GM12872 (cell line): Measurements from ENCODE around the gene IL1RAPL1.

Experiments used
- CTCF ChIP-seq: IDR thresholded peaks from 3 replicates; pipeline ENCODE4 v1.5.1; 2011; ENCODE audit warnings: low read depth, mild to moderate bottlenecking, low read length, moderate library complexity; ENCODE audit not compliant: insufficient read depth

IL1RAPL1 gene

GRCh38 chrX:29065477-29065876 lies 478.2 kb downstream of the IL1RAPL1 start:
- TF ChIP-seq CTCF = no peak

- TF ChIP-seq CTCF = no peak
These were observed 479.3 kb downstream of the IL1RAPL1 start for GRCh38 chrX:29066516-29066915.

- TF ChIP-seq CTCF = no peak
These were observed 480.1 kb downstream of the IL1RAPL1 start for GRCh38 chrX:29067351-29067750.

GRCh38 chrX:29071525-29072320 lies 484.5 kb downstream of the IL1RAPL1 start:
- no peak for TF ChIP-seq CTCF

GRCh38 chrX:29082558-29082957 lies 495.3 kb downstream of the IL1RAPL1 start:
- no peak for TF ChIP-seq CTCF

GRCh38 chrX:29083823-29084222 lies 496.6 kb downstream of the IL1RAPL1 start:
- no peak for TF ChIP-seq CTCF

GRCh38 chrX:29090811-29091210 lies 503.6 kb downstream of the IL1RAPL1 start:
- TF ChIP-seq CTCF = no peak
